Activated CD8-positive, alpha-beta memory T cell treated with anti-CD3 and anti-CD28 coated beads, Interleukin-2, amount 50 U/mL, for 24 hours (primary cell): ENCODE results near the gene OR5B3.
"Not testable (repeated sequence)": the region's sequence is repeated elsewhere in the genome, so short reads cannot be mapped to it uniquely, and the experiment has no call there.

ENCODE experiments used
- DNase-seq: peaks from one replicate; pipeline ENCODE4 v3.0.0-alpha.2; 2020; ENCODE audit errors: extremely low read depth

OR5B3 gene

DNA sequence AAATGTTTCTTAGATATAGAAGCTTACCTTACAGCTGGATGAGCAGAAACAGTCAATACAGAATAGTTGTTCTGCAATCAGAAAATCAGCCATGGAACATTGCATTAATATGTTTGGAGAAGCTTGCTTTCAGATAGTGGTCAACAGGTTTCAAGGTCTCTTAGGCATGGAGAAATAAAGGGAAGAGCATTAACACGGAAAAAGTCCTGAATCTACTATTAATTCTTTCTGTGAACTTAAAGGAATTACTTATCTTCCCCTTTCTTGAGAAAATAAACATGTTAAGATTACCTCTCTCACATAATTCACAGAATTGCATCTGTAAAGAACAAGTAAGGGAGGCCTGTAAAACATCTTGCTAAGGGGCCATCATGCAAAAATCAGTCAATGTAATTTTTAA lies at the start of gene OR5B3:
Gene OR5B3, minus strand, starts transcription at position 101 of the 400 bp plus-strand sequence. CDS start 3,465 bp downstream, outside the sequence.
- no peak for DNase-seq

DNA sequence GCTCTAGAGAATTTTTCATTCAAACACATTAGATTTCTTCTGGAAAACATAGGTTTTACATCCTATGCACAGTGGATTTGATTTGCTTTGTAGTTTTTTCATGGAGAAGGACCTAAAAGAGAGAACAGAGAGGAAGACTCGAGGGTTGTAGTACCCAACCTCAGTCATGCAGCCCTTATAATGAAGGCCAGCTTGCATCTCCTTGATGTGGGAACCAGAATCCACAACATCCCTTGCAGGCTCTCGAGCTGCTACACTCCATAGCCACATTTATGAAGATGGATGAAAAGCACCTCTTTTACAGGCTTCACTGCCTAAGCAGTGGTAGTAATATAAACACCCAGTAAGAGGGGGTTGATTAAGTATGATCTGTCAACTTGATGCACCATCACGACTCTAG lies 44.9 kb upstream of the OR5B3 start:
- no peak for DNase-seq

DNA sequence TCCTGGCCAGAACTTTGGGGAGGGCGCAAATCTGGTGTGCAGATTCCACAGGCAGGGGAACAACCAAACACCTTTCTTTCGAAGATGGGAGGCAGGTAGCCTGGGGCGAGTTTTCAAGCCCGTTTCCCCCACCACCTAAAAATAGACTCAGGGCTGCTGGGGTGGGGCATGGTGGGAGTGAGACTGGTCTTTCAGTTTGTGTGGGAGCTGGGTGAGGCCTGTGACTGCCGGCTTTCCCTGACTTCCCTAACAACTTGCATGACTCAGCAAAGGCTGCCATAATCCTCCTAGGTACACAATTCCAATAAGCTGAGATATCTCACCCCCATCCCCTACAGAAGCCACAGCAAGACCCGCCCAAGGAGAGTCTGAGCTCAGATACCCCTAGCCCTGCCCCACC lies 39.6 kb upstream of the OR5B3 start:
- no peak for DNase-seq

DNA sequence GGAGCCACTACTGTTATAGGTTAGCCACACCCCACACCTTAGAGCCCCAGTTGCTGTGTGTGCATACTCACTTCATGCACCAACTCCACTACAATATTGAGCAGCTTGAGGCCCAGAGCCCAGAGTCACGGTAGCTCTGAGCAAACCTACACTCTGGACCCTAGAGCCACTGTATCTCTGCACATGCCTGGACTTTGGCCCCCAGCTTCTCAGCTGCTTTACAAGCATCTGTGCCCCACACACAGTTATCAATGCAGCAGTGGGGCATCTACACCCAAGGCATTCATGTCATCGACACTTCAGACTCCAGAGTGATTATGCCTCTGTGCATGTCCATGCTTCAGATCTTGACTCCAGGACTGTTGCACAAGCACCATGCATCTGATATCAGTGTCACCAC lies 37.6 kb upstream of the OR5B3 start:
- DNase-seq, result no peak

DNA sequence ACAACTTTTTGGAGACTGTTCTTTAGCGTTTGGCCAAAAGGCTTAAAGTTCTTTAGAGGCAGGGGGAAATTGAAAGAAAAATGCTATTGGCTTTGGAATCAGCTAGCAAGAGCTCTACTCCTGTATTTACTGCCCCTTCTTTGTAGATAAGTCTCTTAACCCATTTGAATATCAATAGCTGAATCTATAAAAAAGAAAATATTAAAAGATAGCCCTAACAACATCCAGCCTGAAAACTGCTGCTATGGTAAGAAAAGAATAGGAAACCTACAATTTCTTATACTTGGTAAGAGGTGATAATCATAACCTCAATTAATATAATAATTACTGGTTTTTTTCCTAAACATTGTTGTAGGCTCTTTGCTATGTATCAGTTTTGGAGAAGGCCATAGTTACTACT lies 35.5 kb upstream of the OR5B3 start, which contains the start of gene OR5B12:
Gene OR5B12, minus strand, starts transcription at position 101 of the 400 bp plus-strand sequence. CDS start 2,085 bp downstream, outside the sequence.
- DNase-seq, result no peak

DNA sequence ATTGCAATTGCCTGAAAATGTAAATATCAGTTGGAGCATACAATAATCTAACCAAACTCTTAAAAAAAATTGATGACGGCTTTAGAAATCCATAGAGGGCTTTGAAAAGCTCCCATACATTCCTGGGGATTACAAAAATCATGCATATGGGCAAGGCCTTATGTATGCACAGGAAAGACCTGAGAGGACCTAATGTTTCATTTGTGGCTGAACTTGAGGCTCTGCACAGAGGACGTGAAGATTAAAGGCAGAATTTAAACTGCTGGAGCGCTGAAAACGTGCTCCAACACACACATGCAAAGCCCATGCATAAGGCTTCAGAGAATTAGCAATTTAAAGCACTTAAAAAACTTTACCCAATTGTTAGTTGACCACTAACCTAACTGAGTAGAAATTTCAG lies 31.8 kb upstream of the OR5B3 start:
- no peak for DNase-seq

DNA sequence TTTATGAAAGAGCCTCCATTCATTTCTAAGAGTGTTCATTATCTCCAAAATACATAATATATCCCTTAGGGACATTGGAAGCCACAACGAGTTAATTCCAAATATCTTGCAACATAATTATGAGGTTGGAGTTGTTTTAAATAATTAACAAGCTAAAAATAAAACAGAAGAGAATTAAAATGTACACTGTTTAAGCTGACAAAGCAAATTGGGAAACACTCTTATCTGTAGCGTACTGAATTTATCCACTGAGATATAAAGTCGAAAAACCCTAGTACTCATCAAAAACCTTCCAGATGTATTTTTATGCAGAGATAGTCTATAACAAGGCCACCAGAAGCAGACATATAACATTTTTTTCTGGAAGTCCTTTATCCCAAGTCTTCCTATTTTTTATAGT lies 27.5 kb upstream of the OR5B3 start:
- no peak for DNase-seq

DNA sequence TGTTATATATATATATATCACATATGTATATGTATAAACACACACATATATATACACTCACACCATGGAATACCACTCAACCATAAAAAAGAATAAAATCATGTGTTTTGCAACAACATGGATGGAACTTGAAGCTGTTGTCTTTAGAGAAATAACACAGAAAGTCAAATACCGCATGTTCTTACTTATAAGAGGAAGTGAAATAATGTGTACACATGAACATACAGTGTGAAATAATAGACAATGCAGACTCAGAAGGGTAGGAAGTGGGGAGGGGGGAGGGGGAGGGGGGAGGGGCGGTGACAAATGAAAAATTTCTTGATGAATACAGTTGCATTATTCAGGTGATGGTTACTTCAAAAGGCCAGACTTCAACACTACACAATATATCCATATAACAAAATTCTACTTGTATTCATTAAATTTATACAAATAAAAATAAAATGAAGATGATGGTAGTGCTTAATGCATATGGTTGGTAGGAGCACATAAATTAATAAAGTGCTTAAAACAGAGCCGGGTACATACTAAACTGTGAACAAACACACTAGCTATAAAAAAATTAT lies 27.0 kb upstream of the OR5B3 start:
- DNase-seq, result no peak

DNA sequence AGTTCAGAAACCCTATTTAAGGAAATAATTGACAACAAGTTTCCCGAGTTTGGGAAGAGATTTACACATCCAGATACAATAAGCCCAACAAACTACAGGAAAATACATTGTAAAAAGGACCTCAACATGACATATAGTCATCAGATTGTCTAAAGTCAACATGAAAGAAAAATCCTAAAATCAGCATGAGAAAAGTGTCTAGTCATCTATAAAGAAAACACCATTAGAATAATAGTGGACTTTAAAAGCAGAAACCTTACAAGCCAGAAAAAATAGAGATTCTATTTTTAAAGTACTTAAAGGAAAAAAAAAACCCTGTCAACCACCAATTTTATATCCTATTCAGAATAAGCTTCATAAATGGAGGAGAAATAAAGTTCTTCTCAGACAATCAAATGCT lies 22.6 kb upstream of the OR5B3 start:
- DNase-seq, result no peak

DNA sequence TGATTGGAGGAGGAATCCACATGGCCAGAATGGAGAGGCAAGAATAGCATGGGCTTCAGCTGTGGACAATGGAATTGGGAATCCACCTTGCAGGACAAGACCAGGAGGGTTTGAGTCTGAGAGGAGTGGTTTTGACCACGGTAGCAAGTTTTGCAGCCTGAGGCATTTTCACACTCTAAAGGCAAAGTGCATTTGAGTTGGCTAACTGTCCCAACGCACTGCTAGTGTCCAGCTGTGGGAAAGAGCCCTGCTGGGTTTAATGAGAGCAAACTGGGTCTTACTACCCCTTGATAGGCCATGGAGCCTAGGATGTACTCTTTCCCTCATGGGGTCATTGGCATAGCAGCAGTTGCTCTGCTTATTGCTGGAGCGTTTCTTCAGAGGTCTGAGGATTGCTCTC lies 21.3 kb upstream of the OR5B3 start, which contains the start of gene OR5B2:
Gene OR5B2, minus strand, starts transcription at position 101 of the 400 bp plus-strand sequence. CDS start 4,860 bp downstream, outside the sequence.
- no peak for DNase-seq

DNA sequence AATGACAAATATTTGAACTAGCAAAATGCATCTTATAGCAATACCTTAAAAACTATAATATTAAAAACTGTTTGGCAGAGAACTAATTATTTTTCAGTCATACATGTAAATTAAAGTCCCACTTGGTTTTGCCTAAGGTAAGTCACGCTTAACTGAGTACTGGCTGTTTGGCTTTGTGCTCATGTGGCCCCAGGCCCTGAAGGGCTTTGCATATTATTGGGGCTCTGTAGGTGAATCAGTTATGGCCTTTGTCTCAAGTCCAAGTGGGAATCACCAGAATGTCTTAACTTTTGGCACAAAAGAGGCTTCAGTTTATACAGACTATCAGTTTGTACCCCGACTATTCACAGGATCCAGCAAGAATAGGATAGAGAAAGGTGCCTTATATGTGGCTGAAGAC lies 7.1 kb downstream of the OR5B3 start:
- DNase-seq, result not testable (repeated sequence)

DNA sequence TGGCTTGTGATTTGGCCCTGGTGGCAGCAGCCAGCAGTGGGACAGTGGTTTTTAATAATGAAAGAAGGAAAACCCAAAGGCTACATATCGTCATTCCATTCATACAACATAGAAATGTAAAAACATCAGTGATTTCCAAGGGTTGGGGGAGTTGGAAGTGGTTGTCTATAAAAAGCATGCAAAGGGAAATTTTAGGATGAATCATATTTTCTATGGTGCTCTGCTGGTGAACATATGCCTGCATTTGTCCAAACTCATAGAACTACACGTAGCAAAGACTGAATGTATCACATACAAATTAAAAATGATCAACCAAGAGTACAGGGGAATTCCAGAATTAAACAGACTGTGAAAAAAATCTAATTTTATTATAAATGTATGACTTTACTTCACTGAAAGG lies 11.1 kb downstream of the OR5B3 start:
- no peak for DNase-seq

DNA sequence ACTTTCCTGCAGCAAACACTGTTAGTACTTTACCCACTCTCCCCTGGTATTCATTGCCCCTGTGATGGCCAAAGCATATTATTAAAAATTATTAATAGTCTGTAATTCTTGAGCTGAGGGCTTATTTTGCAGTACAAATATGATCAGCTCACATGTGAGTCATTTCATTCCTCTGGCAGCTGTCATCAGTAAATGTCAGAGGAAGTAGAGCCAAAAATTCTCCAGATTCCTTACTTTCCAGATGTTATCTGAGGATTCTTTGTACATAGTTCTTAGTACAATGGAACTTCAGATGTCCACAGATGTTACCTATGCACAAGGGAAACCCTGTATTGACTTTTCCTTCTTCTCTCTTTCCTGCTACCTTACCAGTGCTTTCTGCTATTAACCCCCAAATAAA lies 12.5 kb downstream of the OR5B3 start:
- DNase-seq, result no peak

DNA sequence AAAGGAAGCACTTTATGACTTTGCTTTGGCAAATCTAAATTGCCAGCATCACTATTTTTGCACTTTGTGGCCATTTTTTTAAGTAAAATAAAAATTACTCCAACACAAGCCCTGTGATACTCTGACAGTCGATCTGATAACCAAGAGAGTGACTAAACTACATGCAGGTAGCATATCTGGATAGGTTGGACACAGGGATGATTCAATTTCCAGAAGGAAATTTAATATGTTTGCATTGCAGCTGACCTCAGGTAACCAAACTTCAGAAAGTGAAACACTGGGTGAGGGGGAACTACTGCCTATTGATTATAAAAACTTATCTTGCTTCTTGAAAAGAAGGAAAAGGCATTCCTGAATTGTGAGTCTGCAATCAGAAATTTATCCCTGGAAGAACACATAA lies 13.9 kb downstream of the OR5B3 start:
- DNase-seq, result no peak

DNA sequence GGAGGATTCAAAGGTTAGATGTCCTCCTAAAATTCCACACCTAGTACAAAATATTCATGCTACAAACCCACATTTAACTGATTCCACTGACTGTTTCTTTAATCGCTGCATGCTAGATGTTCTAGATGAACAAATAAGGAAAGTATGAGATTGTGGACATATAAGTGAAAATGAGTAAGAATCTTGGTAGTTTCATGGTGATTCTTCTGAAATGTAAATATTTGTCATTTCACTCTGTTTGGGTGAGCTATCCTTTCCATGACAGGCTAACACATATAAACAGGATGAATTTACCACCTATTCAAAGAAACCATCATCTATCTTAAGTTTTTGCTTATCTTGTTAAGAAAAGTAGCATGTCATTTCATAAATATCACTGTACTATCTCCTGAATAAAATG lies 14.8 kb downstream of the OR5B3 start:
- no peak for DNase-seq

DNA sequence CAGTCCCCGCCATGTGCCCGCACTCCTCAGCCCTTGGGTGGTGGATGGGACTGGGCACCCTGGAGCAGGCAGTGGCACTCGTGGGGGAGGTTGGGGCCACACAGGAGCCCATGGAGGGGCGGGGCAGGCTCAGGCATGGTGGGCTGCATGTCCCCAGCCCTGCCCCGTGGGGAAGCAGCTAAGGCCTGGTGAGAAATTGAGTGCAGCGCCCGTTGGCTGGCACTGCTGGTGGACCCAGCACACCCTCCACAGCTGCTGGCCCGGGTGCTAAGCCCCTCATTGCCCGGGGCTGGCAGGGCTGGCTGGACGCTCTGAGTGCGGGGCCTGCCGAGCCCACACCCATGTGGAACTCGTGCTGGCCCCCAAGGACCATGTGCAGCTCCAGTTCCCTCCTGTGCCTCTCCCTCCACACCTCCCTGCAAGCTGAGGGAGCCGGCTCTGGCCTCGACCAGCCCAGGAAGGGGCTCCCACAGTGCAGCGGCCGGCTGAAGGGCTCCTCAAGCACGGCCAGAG lies 16.1 kb downstream of the OR5B3 start:
- DNase-seq, result no peak

DNA sequence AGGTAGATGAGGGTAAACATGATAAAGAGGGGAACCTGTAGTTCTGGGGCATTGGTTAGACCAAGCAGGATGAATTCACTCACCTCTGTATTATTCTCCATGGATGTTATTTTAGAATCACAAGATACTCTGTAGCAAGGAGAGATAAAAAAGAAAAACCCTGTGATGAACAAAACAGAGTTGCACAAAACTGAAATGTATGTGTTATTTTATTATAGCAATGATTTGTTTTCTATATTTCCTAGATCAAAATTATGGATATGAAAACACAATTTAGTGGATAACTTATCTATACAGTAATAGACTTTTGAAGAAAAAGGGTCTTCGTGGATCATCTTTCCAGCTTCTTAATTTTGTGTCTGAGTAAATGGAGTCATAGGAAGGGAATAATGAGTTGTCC lies 47.7 kb downstream of the OR5B3 start, which contains the start of gene OR5B17:
Gene OR5B17, minus strand, starts transcription at position 101 of the 400 bp plus-strand sequence. Its CDS starts 0 bp downstream, at position 101.
- no peak for DNase-seq

DNA sequence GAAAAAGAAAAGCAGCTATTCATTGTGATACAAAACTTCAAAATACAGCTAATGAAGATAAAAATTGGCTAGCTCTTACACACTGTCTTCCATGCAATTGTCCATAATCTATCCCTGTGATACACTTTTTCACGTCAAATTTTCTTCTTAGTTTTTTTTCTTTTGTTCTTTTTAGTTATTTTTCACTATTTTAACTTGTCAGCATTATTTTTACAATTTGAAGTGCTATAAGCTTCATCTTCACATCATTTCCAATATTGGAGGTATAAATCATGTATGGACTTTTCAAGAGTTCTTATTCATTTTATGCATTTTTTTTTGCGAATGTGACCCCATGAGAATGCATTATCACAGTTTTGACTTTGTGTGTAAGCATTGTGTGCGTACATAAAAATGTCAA lies 51.9 kb downstream of the OR5B3 start:
- DNase-seq, result no peak
